HEK293 (cell line): ENCODE measurements around the gene CISD2.

ENCODE experiments used
- CTCF ChIA-PET: fragments of 350-600 bp; formaldehyde crosslinking; extraction: SDS; loops from one replicate; lab custom pipeline; 2021; ENCODE audit warnings: antibody characterized with exemption; lab: Yijun Ruan, JAX
- POLR2A ChIA-PET: fragments of 300-600 bp; formaldehyde crosslinking; extraction: SDS; loops from one replicate; lab custom pipeline; 2020; ENCODE audit warnings: antibody characterized with exemption, inconsistent platforms; lab: Yijun Ruan, JAX
- H3K27ac ChIP-seq: fragments of 200-500 bp; sonication (Bioruptor generic); 2 replicates; pipeline ENCODE4 v1.5.1; 2014; ENCODE audit warnings: low read depth, low read length, control low read depth, inconsistent platforms; ENCODE audit errors: extremely low read depth
- H3K36me3 ChIP-seq, 2 experiments: fragments of 200-500 bp in 1 of 2; sonication (Bioruptor generic) in 1 of 2; 1 replicate in 1 of 2; 2 replicates in 1 of 2; pipeline ENCODE4 v1.5.1; 2014 to 2017; ENCODE audit warnings: inconsistent platforms in 2 of 2, low read length in 2 of 2; ENCODE audit not compliant: control insufficient read depth in 2 of 2, insufficient read depth in 1 of 2
- H3K4me1 ChIP-seq: fragments of 200-500 bp; sonication (Bioruptor generic); 2 replicates; pipeline ENCODE4 v1.5.1; 2014; ENCODE audit warnings: mild to moderate bottlenecking, low read length, inconsistent platforms; ENCODE audit not compliant: control insufficient read depth, insufficient read depth
- H3K4me3 ChIP-seq: 2 replicates; pipeline ENCODE4 v1.5.1; 2011; ENCODE audit warnings: low read depth, mild to moderate bottlenecking, control low read depth, low read length, moderate library complexity
- H3K9me3 ChIP-seq: fragments of 200-500 bp; sonication (Bioruptor generic); 2 replicates; pipeline ENCODE4 v1.5.1; 2014; ENCODE audit warnings: low read depth, low read length, inconsistent platforms; ENCODE audit not compliant: control insufficient read depth, insufficient read depth
- GFI1B ChIP-seq: fragments of 450-650 bp; formaldehyde crosslinking; IDR thresholded peaks from 2 replicates; pipeline ENCODE4 v1.5.1; 2016; ENCODE audit warnings: missing biosample characterization, missing genetic modification characterization
- HOXC10 ChIP-seq: sonication (generic); formaldehyde crosslinking; IDR thresholded peaks from 2 replicates; pipeline ENCODE4 v1.8.1; 2023; ENCODE audit warnings: mild to moderate bottlenecking, missing genetic modification reagents
- KLF9 ChIP-seq: fragments of 450-650 bp; formaldehyde crosslinking; IDR thresholded peaks from 2 replicates; pipeline ENCODE4 v1.5.1; 2016; ENCODE audit warnings: missing biosample characterization, missing genetic modification characterization, low read depth
- MEIS1 ChIP-seq: sonication (generic); formaldehyde crosslinking; IDR thresholded peaks from 2 replicates; pipeline ENCODE4 v1.8.1; 2022; ENCODE audit warnings: missing genetic modification reagents, mild to moderate bottlenecking, borderline replicate concordance
- SETDB1 ChIP-seq: IDR thresholded peaks from one replicate; pipeline ENCODE4 v1.6.1; 2017; ENCODE audit warnings: mild to moderate bottlenecking, low read length, moderate library complexity, mixed read lengths; ENCODE audit not compliant: insufficient read length
- TCF7L2 ChIP-seq: IDR thresholded peaks from 2 replicates; pipeline ENCODE4 v1.6.1; 2011; ENCODE audit warnings: low read depth, mild to moderate bottlenecking, inconsistent platforms, low read length, moderate library complexity, borderline replicate concordance
- ZBTB17 ChIP-seq: fragments of 450-650 bp; formaldehyde crosslinking; IDR thresholded peaks from 2 replicates; pipeline ENCODE4 v1.5.1; 2016; ENCODE audit warnings: missing biosample characterization, missing genetic modification characterization
- ZBTB49 ChIP-seq: fragments of 450-650 bp; formaldehyde crosslinking; IDR thresholded peaks from 2 replicates; pipeline ENCODE4 v1.5.1; 2016; ENCODE audit warnings: missing biosample characterization, missing genetic modification characterization, low read depth
- ZBTB6 ChIP-seq: fragments of 450-650 bp; formaldehyde crosslinking; IDR thresholded peaks from 2 replicates; pipeline ENCODE4 v1.5.1; 2017; ENCODE audit warnings: missing biosample characterization, missing genetic modification characterization
- ZFP41 ChIP-seq: fragments of 450-650 bp; formaldehyde crosslinking; IDR thresholded peaks from 2 replicates; pipeline ENCODE4 v1.5.1; 2016; ENCODE audit warnings: missing biosample characterization, missing genetic modification characterization, borderline replicate concordance
- ZNF112 ChIP-seq: fragments of 450-650 bp; formaldehyde crosslinking; IDR thresholded peaks from 2 replicates; pipeline ENCODE4 v1.5.0; 2017; ENCODE audit warnings: missing biosample characterization, missing genetic modification characterization
- ZNF114 ChIP-seq: fragments of 450-650 bp; formaldehyde crosslinking; IDR thresholded peaks from 2 replicates; pipeline ENCODE4 v1.5.0; 2017; ENCODE audit warnings: missing biosample characterization, missing genetic modification characterization
- ZNF140 ChIP-seq: fragments of 450-650 bp; formaldehyde crosslinking; IDR thresholded peaks from 2 replicates; pipeline ENCODE4 v1.5.1; 2016; ENCODE audit warnings: missing biosample characterization, missing genetic modification characterization
- ZNF18 ChIP-seq: fragments of 450-650 bp; formaldehyde crosslinking; IDR thresholded peaks from 2 replicates; pipeline ENCODE4 v1.5.1; 2016; ENCODE audit warnings: missing biosample characterization, missing genetic modification characterization
- ZNF184 ChIP-seq: fragments of 450-650 bp; IDR thresholded peaks from 2 replicates; pipeline ENCODE4 v1.5.1; 2018; ENCODE audit warnings: missing biosample characterization, mild to moderate bottlenecking, missing genetic modification characterization
- ZNF202 ChIP-seq: fragments of 450-650 bp; formaldehyde crosslinking; IDR thresholded peaks from 2 replicates; pipeline ENCODE4 v1.5.1; 2016; ENCODE audit warnings: missing biosample characterization, missing genetic modification characterization, borderline replicate concordance
- ZNF211 ChIP-seq: fragments of 450-650 bp; formaldehyde crosslinking; IDR thresholded peaks from 2 replicates; pipeline ENCODE4 v1.5.1; 2016; ENCODE audit warnings: low read depth, missing biosample characterization, missing genetic modification characterization
- ZNF350 ChIP-seq: fragments of 450-650 bp; formaldehyde crosslinking; IDR thresholded peaks from 2 replicates; pipeline ENCODE4 v1.5.0; 2017; ENCODE audit warnings: missing biosample characterization, mild to moderate bottlenecking, missing genetic modification characterization
- ZNF362 ChIP-seq: fragments of 450-650 bp; formaldehyde crosslinking; IDR thresholded peaks from 2 replicates; pipeline ENCODE4 v1.5.1; 2016; ENCODE audit warnings: missing biosample characterization, missing genetic modification characterization
- ZNF423 ChIP-seq: fragments of 450-650 bp; formaldehyde crosslinking; IDR thresholded peaks from 2 replicates; pipeline ENCODE4 v1.5.1; 2016; ENCODE audit warnings: missing biosample characterization, missing genetic modification characterization
- ZNF48 ChIP-seq: fragments of 450-650 bp; formaldehyde crosslinking; IDR thresholded peaks from 2 replicates; pipeline ENCODE4 v1.5.1; 2016; ENCODE audit warnings: missing biosample characterization, missing genetic modification characterization
- ZNF530 ChIP-seq: fragments of 450-650 bp; formaldehyde crosslinking; IDR thresholded peaks from 2 replicates; pipeline ENCODE4 v1.5.1; 2016; ENCODE audit warnings: low read depth, missing biosample characterization, missing genetic modification characterization
- ZNF561 ChIP-seq: fragments of 450-650 bp; IDR thresholded peaks from 2 replicates; pipeline ENCODE4 v1.5.1; 2018; ENCODE audit warnings: missing biosample characterization, missing genetic modification characterization, borderline replicate concordance
- ZNF571 ChIP-seq: fragments of 450-650 bp; formaldehyde crosslinking; IDR thresholded peaks from 2 replicates; pipeline ENCODE4 v1.5.0; 2017; ENCODE audit warnings: missing biosample characterization, missing genetic modification characterization
- ZNF610 ChIP-seq: fragments of 450-650 bp; formaldehyde crosslinking; IDR thresholded peaks from 2 replicates; pipeline ENCODE4 v1.5.1; 2016; ENCODE audit warnings: missing biosample characterization, missing genetic modification characterization, borderline replicate concordance
- ZNF664 ChIP-seq: fragments of 450-650 bp; formaldehyde crosslinking; IDR thresholded peaks from 2 replicates; pipeline ENCODE4 v1.5.1; 2016; ENCODE audit warnings: missing biosample characterization, missing genetic modification characterization
- ZNF777 ChIP-seq: fragments of 450-650 bp; formaldehyde crosslinking; IDR thresholded peaks from 2 replicates; pipeline ENCODE4 v1.5.1; 2017; ENCODE audit warnings: missing biosample characterization, missing genetic modification characterization, borderline replicate concordance

The CISD2 gene

GRCh38 chr4:102843938-102844337, 24.9 kb upstream of the CISD2 start (continued):
- TF ChIP-seq ZNF777 (tag by site-specific recombination) (no peak), ZNF571 (tag by site-specific recombination) (no peak), ZNF48 (no peak), ZNF140 (tag by site-specific recombination) (no peak), ZNF202 (tag by site-specific recombination) (no peak), ZBTB17 (tag by site-specific recombination) (no peak), KLF9 (tag by site-specific recombination) (no peak), ZNF610 (tag by site-specific recombination) (no peak), ZNF112 (tag by site-specific recombination) (no peak)
- TF ChIP-seq, all 188 proteins: peak for 0

- POLR2A ChIA-PET: no interaction called here
- H3K36me3 ChIP-seq: no peaks in the 10 kb centered on the region
- H3K9me3 ChIP-seq: no peaks in the 10 kb centered on the region
- no peak overlapping the region for H3K27ac ChIP-seq
- CTCF ChIA-PET: no interaction called here
- H3K4me1 ChIP-seq: no peaks in the 10 kb centered on the region
- TF ChIP-seq ZNF561 (no peak), ZNF350 (tag by site-specific recombination) (no peak), ZNF114 (tag by site-specific recombination) (no peak), ZNF211 (no peak), ZBTB49 (tag by site-specific recombination) (no peak), ZBTB6 (tag by site-specific recombination) (no peak), ZNF423 (tag by site-specific recombination) (no peak), ZNF362 (no peak), ZNF571 (tag by site-specific recombination) (no peak), ZFP41 (tag by site-specific recombination) (no peak), HOXC10 (CRISPR knock-in tag) (no peak), ZNF664 (tag by site-specific recombination) (no peak), MEIS1 (no peak), SETDB1 (no peak), ZNF530 (no peak), ZNF18 (no peak), ZNF184 (tag by site-specific recombination) (no peak), TCF7L2 (no peak), GFI1B (no peak)
- H3K4me3 ChIP-seq: no peak overlapping the region
Measured at GRCh38 chr4:102847687-102848086, 21.1 kb upstream of the CISD2 start.
